Activated CD4-positive, alpha-beta memory T cell treated with anti-CD3 and anti-CD28 coated beads for 36 hours (primary cell): ENCODE measurements around the gene RASAL3. TPM values are rescaled to one million over a fixed set of nuclear protein-coding genes. Genes with fewer than 3 reads are reported as not detected.

Source experiments
- CTCF ChIA-PET: fragments of 350-600 bp; sonication (Branson Sonifier 250); formaldehyde crosslinking; loops from one replicate; lab custom pipeline; 2021; ENCODE audit warnings: antibody characterized with exemption, inconsistent platforms; lab: Charles Lee
- POLR2A ChIA-PET: fragments of 350-600 bp; sonication (Branson Sonifier 250); formaldehyde crosslinking; loops from one replicate; lab custom pipeline; 2021; ENCODE audit warnings: antibody characterized with exemption; lab: Charles Lee
- DNase-seq: peaks from one replicate; pipeline ENCODE4 v3.0.0-alpha.2; 2020
- H3K27ac Mint-ChIP-seq: one replicate; pipeline ENCODE4 v1.8.0; 2021; ENCODE audit warnings: mixed read lengths
- H3K27me3 Mint-ChIP-seq: one replicate; pipeline ENCODE4 v1.8.0; 2021; ENCODE audit warnings: mixed read lengths
- H3K36me3 Mint-ChIP-seq: one replicate; pipeline ENCODE4 v1.8.0; 2021; ENCODE audit warnings: mixed read lengths
- H3K4me1 Mint-ChIP-seq: one replicate; pipeline ENCODE4 v1.8.0; 2021; ENCODE audit warnings: low read depth, mixed read lengths
- H3K4me3 Mint-ChIP-seq: one replicate; pipeline ENCODE4 v1.8.0; 2021; ENCODE audit warnings: mild to moderate bottlenecking, mixed read lengths
- H3K9me3 Mint-ChIP-seq: one replicate; pipeline ENCODE4 v1.8.0; 2021; ENCODE audit warnings: mixed read lengths
- intact Hi-C: fragments of 100-400 bp; cut with micrococcal nuclease; formaldehyde crosslinking; loops from one replicate; pipeline ENCODE4 v1.15.1; 2023
- total RNA-seq, 2 experiments: library from RNA; stranded (reverse); gene quantifications; one replicate each; pipeline ENCODE4 v1.2.3, GENCODE V29; 2021

RASAL3 gene
- total RNA-seq, 2 experiments from 2014 or later = 125 to 130 TPM

DNA sequence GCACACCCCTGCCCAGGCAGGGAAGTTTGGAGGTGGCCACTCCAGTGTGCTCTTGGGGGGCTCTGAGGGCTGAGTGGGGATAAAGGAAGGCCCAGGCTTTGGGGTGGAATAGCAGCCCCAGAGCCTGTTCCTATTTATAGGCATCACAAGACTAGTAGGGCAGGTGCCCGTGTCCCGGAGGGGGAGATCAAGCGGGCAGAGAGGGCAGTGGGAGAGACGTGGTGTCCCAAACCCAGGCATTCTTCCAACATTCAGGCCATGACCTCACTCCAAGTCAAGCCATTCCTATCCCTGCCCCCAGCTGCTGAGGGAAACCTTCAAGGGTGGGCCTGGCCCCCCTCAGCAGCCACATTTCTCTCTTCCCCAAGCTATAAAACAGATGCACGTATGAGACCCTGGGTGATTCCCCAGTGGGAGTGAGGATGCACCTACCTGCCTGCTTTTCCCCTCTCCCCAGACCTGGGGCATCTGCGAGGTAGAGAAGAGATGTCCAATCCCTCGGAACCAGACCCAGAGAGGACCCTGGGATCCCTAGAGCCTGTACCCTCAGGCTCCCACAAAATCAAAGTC, 18.5 kb downstream of the RASAL3 start:
- ChIA-PET POLR2A (no interaction called here), CTCF (no interaction called here)
- DNase-seq = no peak
- H3K4me1 Mint-ChIP-seq = peaks cover 12% of the 10 kb centered on the region
- intact Hi-C loops = no loop called here
- peaks cover 4% of the 10 kb centered on the region for H3K36me3 Mint-ChIP-seq
- H3K27ac Mint-ChIP-seq = peak overlapping the region; percentile 24
- H3K27me3 Mint-ChIP-seq = no peaks in the 10 kb centered on the region
- no peaks in the 10 kb centered on the region for H3K9me3 Mint-ChIP-seq
- no peak overlapping the region for H3K4me3 Mint-ChIP-seq

- POLR2A ChIA-PET = no interaction called here
- CTCF ChIA-PET = no interaction called here
- DNase-seq = no peak
- Mint-ChIP-seq H3K27me3 (no peaks in the 10 kb centered on the region), H3K4me3 (no peak overlapping the region), H3K4me1 (peaks cover 9% of the 10 kb centered on the region), H3K9me3 (no peaks in the 10 kb centered on the region), H3K27ac (no peak overlapping the region), H3K36me3 (peaks cover under 1% of the 10 kb centered on the region)
- intact Hi-C loops = no loop called here
Measured at GRCh38 chr19:15445227-15445605, 19.1 kb downstream of the RASAL3 start.

DNA sequence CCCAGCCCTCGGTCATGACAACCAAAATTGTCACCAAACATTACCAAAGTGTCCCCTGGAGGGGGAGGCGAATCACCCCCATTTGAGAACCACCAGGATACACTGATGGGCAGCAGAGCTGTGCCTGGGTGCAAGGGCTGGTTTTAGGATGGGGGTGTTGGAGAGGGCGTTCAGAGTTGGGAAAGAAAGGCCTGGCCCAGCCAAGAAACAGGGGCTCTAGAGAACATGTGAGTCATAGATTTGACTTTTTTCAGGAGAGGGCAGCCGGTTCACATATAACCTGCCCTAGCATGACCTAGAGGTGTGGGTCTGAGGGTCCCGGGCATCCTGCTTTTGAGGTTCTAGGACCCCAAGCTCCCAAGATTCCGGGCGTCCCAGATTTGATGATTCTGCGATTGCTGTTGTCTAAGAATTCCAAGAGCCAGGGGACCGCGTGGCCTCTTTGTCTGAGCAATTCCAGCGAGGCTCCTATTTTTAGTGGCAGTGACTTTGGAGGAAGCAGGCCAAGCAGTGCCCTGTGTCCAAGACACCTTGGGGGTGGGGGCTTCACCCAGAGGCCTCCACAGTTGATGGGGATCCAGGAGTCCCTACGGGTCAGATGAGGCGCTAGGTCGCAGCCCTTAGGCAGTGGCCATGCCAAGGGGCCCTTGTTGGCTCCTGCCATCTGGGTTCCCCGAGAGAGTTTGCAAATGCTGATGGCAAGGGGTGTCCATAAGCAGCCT, 19.7 kb downstream of the RASAL3 start:
- ChIA-PET POLR2A (no interaction called here), CTCF (no interaction called here)
- no peaks in the 10 kb centered on the region for H3K27me3 Mint-ChIP-seq
- intact Hi-C loops = no loop called here
- no peaks in the 10 kb centered on the region for H3K36me3 Mint-ChIP-seq
- no peak overlapping the region for H3K27ac Mint-ChIP-seq
- H3K9me3 Mint-ChIP-seq = no peaks in the 10 kb centered on the region
- H3K4me3 Mint-ChIP-seq = no peak overlapping the region
- H3K4me1 Mint-ChIP-seq = peaks cover 7% of the 10 kb centered on the region
- no peak for DNase-seq

- no peaks in the 10 kb centered on the region for H3K36me3 Mint-ChIP-seq
- no peak overlapping the region for H3K27ac Mint-ChIP-seq
- ChIA-PET POLR2A (no interaction called here), CTCF (no interaction called here)
- no peak for DNase-seq
- no peaks in the 10 kb centered on the region for H3K9me3 Mint-ChIP-seq
- peaks cover 5% of the 10 kb centered on the region for H3K4me1 Mint-ChIP-seq
- H3K27me3 Mint-ChIP-seq = no peaks in the 10 kb centered on the region
- intact Hi-C loops = no loop called here
- H3K4me3 Mint-ChIP-seq = no peak overlapping the region
Measured at GRCh38 chr19:15443838-15444237, 20.5 kb downstream of the RASAL3 start.

- intact Hi-C loops = no loop called here
- no peak overlapping the region for H3K4me3 Mint-ChIP-seq
- ChIA-PET POLR2A (no interaction called here), CTCF (no interaction called here)
- H3K27ac Mint-ChIP-seq = no peak overlapping the region
- H3K4me1 Mint-ChIP-seq = peaks cover under 1% of the 10 kb centered on the region
- no peaks in the 10 kb centered on the region for H3K9me3 Mint-ChIP-seq
- DNase-seq = no peak
- H3K36me3 Mint-ChIP-seq = no peaks in the 10 kb centered on the region
- H3K27me3 Mint-ChIP-seq = no peaks in the 10 kb centered on the region
Measured at GRCh38 chr19:15443325-15443724, 21.0 kb downstream of the RASAL3 start.

DNA sequence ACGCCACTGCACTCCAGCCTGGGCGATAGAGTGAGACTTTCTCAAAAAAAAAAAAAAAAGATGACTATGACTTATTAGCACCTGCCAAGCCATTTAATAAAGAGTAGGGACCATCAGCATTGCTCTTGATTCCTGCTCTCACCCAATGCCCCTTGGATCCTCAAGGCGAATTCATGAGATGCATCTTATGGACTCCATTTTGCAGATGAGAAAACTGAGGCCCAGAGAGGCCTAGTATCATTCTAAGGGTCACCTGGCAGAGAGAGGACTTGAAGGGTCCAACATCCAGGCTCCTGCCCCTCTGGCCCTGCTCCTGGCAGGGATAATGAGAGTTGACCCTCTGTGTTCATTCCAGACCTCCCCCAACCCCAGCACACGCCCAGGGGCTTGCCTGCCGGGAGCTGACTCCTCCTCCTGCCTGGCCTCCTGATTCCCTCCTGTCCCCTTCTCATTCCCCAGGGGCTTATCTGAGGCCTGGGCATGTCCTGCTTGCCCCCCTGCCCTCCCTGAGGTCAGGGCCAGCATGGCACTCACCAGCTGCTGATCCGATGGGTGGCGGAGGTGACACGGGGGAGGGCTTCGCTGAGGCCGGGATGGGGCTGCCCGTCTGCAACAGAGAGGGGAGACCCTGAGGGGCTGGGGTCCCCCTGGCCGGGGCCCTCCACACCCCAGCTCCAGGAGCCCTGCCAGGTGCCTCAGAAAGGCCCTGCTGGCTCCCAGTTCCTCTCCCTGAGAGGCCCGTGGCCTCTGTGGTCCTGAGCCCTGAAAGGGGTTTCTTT, 22.0 kb downstream of the RASAL3 start:
- intact Hi-C loops = no loop called here
- H3K4me1 Mint-ChIP-seq = no peaks in the 10 kb centered on the region
- ChIA-PET POLR2A (no interaction called here), CTCF (interaction anchor here (0.6 to 1.7 kb wide), 3 partner anchors 23 to 154 kb away, joined by 3 to 5 read pairs (median 4); partner anchors contain the start of gene AKAP8L)
- H3K9me3 Mint-ChIP-seq = no peaks in the 10 kb centered on the region
- DNase-seq = no peak
- no peaks in the 10 kb centered on the region for H3K27me3 Mint-ChIP-seq
- H3K4me3 Mint-ChIP-seq = no peak overlapping the region
- H3K36me3 Mint-ChIP-seq = no peaks in the 10 kb centered on the region
- H3K27ac Mint-ChIP-seq = no peak overlapping the region

GRCh38 chr19:15441317-15441716, 23.0 kb downstream of the RASAL3 start:
- Mint-ChIP-seq H3K36me3 (no peaks in the 10 kb centered on the region), H3K27ac (no peak overlapping the region), H3K4me3 (no peak overlapping the region), H3K4me1 (peaks cover 1% of the 10 kb centered on the region), H3K27me3 (no peaks in the 10 kb centered on the region), H3K9me3 (no peaks in the 10 kb centered on the region)
- DNase-seq = no peak
- POLR2A ChIA-PET = no interaction called here
- intact Hi-C loops = no loop called here
- CTCF ChIA-PET = interaction anchor here (1.3 to 1.7 kb wide), 2 partner anchors 22 to 114 kb away, joined by 4 to 5 read pairs; partner anchors contain the start of gene AKAP8L

DNA sequence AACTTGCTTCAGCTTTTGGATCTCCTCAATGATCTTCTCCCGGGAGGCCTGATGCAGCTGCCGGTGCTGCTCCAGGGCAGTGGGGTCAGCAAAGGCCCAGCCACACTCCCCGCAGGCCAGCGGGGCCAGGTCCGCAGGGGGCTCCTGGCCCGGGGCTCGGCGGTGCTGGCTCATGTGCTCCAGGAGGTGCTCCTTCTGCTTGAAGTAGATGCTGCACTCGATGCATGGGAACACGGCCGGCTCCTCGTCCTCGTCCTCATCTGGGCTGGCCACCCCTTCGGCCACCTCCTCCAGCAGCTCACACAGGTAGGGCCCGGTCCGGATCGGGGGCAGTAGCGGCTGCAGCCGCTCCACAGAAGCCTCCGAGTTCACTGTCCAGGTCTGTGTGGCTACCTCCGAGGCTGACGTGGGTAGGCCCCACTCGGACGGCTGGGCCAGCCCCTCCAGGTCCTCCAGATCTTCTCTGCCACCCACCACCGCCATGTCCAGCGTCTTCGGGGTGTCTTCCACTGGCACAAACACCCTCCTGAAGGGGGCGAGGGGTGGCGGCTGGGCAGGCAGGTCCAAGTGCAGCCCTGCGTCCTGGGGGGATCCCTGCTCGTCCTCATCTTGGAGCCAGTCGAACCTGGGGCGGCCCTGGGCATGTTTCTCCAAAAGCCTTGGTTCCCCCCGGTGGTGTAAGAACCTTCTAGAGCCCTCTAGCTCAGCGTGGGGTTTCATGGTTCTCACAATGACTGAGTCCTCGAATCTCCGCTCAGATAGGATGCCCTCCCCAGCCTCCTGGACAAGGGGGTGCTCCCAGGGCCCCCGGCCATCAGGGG, 24.3 kb downstream of the RASAL3 start:
- H3K36me3 Mint-ChIP-seq = no peaks in the 10 kb centered on the region
- H3K4me1 Mint-ChIP-seq = peaks cover 3% of the 10 kb centered on the region
- POLR2A ChIA-PET = no interaction called here
- no peaks in the 10 kb centered on the region for H3K9me3 Mint-ChIP-seq
- H3K4me3 Mint-ChIP-seq = no peak overlapping the region
- CTCF ChIA-PET = no interaction called here
- DNase-seq = no peak
- intact Hi-C loops = no loop called here
- no peak overlapping the region for H3K27ac Mint-ChIP-seq
- no peaks in the 10 kb centered on the region for H3K27me3 Mint-ChIP-seq

DNA sequence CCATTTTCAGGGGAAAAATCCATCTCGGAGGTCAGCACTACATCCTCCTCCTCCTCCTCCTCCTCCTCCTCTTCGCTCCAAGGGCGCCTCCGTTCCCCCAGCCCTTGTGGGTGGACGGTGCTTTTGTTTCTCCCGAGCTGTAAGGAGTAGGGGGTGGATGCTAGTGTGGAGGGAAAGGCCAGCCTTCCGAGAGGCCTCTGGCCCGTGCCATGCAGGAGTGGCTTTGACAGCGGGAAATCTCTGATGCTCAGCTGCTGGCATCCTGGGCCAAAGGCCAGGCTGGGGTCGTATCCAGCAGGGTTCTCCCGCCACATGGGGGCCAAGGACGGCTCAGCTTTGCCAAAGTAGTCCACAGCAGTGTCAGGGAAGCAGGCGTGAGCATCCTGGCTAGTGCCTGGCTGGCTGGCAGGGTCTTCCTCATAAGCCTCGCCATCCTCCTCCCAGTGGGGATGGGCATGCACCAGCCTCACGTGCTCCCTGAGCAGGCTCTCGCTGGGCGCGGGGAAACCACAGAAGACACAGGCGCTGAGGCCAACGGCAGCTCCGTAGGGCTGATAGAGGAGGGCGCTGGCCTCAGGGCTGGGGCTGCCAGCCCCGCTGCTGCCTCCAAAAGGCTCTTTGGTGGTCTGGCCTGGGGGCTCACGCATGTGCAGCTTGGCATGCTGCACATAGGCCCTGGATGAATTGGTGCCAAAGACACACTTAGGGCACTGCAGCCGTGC, 25.1 kb downstream of the RASAL3 start:
- ChIA-PET POLR2A (no interaction called here), CTCF (interaction anchor here (0.8 kb wide), 1 partner anchor 116 kb away, joined by 3 read pairs; no protein-coding TSS in a partner anchor)
- H3K36me3 Mint-ChIP-seq = no peaks in the 10 kb centered on the region
- H3K27ac Mint-ChIP-seq = no peak overlapping the region
- H3K9me3 Mint-ChIP-seq = no peaks in the 10 kb centered on the region
- intact Hi-C loops = no loop called here
- no peak for DNase-seq
- H3K4me3 Mint-ChIP-seq = no peak overlapping the region
- no peaks in the 10 kb centered on the region for H3K27me3 Mint-ChIP-seq
- peaks cover 3% of the 10 kb centered on the region for H3K4me1 Mint-ChIP-seq

DNA sequence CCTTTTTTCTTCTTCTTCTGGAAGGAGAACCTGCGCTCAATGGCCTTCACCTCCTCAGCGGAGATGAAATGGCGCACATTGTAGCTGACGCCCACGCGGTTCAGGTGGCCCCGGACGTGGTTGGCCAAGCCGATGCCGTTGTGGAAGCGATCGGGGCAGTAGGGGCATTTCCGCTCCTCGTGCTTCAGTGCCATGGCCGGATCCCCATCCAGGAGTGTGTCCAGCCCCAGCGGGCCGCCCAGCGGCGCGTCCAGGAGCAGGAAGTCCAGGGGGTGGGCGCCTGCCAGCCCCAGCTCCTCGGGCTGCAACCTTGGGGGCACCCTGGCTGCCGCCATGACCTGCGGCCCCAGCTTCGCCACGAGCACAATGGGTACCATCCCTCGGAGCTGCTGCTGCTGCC, 25.8 kb downstream of the RASAL3 start:
- no peak overlapping the region for H3K27ac Mint-ChIP-seq
- intact Hi-C loops = no loop called here
- no peak for DNase-seq
- H3K36me3 Mint-ChIP-seq = no peaks in the 10 kb centered on the region
- no peaks in the 10 kb centered on the region for H3K27me3 Mint-ChIP-seq
- ChIA-PET CTCF (interaction anchor here (0.8 kb wide), 1 partner anchor 117 kb away, joined by 3 read pairs; no protein-coding TSS in a partner anchor), POLR2A (no interaction called here)
- no peaks in the 10 kb centered on the region for H3K9me3 Mint-ChIP-seq
- H3K4me1 Mint-ChIP-seq = peaks cover 4% of the 10 kb centered on the region
- H3K4me3 Mint-ChIP-seq = no peak overlapping the region

DNA sequence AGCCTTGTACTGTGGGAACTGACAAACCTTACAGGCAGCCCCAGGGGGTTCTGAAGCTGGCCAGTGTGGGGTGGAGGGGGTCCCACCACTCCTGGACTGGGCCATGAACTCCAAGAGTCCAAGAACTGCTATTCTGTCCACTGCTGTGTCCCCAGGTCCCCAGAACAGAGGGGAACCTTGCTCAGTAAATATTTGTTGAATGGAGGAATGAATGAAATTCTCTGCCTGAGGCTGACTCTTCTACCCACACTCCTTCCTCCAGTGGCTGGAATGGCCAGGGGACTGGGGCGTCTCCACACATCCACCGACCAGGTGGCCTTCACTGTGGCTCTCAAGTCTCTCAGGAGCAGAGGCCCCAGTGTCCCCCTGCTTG, 26.2 kb downstream of the RASAL3 start:
- Mint-ChIP-seq H3K4me3 (no peak overlapping the region), H3K36me3 (no peaks in the 10 kb centered on the region), H3K27me3 (no peaks in the 10 kb centered on the region), H3K9me3 (no peaks in the 10 kb centered on the region), H3K27ac (no peak overlapping the region), H3K4me1 (peaks cover 9% of the 10 kb centered on the region)
- intact Hi-C loops = no loop called here
- CTCF ChIA-PET = interaction anchor here (0.8 kb wide), 1 partner anchor 117 kb away, joined by 3 read pairs; no protein-coding TSS in a partner anchor
- DNase-seq = no peak
- POLR2A ChIA-PET = no interaction called here
